ENCODE data around the gene GPR17.

GPR17 gene

DNA sequence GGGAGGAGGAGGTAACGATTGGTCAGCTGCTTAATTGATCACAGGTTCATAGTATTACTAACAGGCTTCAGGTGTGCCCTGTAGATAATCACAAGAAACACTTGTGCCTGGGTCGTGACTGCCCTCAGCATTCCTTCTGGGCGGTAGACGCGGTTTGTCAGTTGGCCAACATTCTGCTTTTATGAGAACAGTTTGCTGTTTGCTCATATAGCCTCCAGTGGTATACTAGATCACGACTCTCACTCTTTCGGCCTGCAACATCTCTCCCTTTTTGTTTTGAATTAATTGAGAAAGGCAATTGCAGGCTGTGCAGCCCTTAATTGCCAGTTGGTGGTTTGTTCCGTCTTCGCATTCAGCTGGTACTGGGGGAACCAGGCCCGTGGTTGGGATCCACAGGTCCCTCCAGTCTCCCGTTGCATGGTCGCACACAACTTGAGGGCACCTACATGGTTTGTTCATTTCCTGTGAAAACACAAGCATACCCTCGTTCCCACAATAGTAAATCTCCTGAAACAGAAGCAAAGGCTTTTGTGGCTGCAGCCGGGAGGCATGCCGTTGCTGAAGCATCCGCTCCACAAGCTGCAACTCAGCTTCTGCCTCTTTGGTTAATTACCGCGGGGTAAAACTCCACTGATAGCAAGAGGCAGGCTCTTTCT lies 30.3 kb upstream of the GPR17 start:
- no peak for DNase-seq

DNA sequence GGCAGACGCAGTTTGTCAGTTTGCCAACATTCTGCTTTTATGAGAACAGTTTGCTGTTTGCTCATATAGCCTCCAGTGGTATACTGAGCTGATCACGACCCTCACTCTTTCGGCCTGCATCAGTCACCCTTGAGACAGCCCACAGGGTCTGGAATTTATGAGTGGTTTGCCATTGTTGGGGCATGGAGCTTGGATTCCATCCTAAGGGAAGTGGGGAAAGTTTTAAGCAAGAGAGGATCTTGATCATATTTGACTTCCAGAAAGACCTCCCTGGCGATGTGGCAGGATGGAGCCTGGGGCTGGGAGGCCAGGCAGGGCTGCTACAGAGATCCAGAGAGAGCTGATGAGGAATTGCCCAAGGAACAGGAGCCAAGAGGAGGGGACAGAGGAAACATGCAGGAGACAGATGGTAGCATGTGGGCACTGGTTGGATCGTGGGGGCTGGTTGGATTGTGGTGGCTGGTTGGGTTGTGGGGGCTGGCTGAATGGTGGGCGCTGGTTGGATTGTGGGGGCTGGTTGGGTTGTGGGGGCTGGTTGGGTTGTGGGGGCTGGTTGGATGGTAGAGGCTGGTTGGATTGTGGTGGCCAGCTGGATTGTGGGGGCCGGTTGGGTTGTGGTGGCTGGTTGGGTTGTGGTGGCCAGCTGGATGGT lies 27.3 kb upstream of the GPR17 start:
- no peak for DNase-seq

DNA sequence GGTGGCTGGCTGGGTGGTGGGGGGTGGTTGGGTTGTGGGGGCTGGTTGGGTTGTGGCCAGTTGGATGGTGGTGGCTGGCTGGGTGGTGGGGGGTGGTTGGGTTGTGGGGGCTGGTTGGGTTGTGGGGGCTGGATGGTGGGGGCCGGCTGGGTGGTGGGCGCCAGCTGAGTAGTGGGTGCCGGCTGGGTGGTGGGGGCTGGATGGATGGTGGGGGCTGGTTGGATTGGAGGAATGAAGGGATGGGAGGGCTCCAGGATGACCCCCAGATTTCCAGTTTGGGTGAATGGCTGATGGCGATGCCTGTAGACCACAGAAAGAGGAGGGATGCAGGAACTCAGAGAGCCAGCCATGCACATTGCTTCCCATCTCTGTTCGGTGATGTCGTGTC lies 26.8 kb upstream of the GPR17 start:
- no peak for DNase-seq

DNA sequence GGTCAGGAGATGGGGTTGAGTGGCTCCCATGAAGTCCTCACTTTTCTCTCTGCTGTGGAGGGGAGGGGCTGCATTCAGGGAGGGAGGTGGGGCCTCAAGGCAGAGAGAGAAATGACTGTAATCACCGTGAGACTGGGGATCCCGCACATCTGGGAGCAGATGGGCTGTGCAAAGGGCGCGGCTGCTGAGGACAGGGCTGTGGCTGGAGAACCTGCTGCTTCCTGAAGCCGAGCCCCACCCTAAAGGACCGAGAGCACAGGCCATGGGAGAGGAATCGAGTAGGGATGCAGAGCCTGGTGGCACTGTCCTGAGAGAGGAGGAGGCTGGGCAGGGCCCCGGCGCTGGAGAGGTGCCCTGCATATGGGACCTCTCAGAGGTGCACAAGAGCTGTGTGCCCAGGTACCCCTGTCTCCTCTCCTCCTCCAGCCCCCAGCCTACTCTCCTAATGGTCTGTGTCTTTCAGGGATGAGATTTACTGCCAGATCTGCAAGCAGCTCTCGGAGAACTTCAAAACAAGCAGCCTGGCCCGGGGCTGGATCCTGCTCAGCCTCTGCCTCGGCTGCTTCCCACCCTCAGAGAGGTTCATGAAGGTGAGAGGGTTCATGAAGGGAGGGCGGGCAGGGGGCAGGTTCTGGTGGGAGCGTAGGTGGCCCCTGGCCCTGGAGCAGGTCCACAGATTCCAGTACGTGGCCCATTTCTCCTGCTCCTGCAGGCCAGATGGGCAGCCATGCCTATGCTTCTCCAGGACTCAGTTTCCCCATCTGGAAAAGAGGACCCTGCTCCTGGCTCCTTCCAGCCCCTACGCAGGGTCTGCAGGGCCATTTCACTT lies 25.9 kb upstream of the GPR17 start:
- no peak for DNase-seq

DNA sequence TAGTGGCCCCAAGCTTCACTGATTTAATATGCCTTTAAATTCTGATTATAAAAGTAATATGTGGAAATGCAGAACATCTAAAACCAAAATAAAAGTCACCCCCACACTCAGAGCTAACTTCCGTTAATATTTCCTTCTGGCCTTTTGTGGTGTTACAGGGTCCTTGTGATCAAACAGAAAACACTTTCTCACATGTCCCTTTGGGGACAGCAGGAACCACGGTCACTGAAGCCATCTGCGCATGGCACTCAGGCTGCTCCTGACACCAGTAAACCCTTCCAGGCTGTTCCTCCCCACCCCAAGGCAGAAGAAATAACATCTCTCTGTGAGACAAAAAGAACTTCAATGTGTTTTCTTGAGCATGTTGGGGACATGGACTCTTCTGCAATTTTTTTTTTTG lies 25.1 kb upstream of the GPR17 start:
- DNase-seq, result no peak

DNA sequence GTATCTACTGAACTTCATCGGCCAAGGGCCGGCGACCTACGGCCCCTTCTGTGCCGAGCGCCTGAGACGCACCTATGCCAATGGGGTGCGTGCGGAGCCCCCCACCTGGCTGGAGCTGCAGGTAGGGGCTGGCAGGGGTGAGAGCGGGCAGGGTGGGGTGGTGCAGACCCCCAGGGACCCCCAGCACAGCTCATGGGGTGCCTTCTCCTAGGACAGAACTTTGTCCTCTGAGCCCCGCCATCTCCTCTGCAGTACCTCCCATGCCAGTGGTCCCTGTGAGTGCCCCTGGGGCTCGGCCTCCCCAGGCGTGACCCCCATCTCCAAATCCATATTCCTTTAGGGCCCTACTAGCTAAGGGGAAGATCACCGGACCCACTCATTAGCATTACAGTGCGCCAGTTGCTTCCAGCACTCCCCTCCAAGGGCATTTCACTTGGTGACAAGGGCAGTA lies 23.9 kb upstream of the GPR17 start:
- no peak for DNase-seq

DNA sequence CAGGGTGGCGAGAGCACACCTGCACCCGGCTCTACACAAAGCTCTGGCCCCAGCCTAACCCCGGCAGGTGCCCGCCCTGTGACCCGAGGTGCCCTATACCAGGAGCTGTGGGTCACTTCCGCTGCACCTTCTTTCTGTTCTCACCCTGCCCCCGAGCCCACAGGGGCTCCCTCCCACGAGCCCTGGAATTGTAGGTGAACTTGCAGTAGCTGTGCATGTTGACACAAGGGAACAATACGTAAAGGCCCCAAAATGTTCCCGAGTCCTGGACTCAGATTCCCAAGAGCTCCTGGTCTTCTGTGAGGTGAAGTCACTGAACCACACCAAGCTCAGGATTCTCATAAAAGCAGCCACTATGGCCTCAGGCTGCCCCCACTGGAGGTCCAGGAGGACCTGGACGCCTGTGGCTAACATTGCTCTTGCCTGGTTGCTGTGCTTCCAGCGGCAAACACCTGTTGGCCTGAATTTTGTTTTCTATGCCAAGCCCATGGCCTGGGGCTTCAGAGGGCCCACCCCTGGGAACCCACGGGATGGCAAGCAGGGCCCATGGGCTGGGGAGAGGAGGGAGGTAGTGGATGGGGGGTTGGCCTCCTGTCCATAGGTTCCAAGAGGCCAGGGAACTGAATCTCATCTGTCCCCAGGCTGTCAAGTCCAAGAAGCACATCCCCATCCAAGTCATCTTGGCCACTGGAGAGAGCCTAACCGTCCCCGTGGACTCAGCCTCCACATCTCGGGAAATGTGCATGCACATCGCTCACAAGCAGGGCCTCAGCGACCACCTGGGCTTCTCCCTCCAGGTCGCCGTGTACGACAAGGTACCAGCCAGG lies 23.2 kb upstream of the GPR17 start:
- DNase-seq, result no peak

DNA sequence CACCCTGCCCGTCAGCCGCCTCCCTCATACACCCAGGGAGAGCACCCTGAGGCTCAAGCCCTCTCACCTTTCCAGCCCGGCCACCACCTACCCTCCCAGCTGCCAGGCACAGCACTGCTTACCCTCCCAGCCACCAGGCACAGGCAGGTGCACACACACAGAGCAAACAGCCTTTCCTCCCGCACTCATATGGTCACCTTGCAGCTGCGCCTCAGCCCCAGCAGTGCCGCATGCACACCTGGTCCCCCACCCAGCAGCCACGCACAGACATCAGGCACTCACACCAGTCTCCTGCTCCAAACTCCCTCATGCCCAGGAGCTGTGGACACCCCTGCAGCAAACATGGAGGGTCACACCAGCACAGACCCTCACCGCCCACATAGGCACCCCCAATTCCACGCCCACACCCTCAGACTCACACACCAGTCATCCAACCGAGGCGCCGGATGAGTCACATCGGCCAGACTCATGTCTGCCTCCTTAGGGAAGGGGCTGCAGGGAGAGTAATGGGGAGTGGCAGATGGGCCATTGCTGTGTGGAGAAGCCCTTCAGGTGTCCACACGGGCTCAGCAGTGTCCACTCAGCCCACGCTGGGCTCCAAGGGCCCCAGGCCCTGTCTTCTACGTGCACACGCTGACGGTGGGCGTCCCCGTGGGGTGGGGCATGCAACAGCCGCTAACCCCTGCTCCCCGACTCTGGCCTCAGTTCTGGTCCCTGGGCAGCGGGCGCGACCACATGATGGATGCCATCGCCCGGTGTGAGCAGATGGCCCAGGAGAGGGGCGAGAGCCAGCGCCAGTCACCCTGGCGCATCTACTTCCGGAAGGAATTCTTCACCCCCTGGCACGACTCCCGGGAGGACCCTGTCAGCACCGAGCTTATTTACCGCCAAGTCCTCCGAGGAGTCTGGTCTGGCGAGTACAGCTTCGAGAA lies 22.3 kb upstream of the GPR17 start:
- DNase-seq, result no peak

DNA sequence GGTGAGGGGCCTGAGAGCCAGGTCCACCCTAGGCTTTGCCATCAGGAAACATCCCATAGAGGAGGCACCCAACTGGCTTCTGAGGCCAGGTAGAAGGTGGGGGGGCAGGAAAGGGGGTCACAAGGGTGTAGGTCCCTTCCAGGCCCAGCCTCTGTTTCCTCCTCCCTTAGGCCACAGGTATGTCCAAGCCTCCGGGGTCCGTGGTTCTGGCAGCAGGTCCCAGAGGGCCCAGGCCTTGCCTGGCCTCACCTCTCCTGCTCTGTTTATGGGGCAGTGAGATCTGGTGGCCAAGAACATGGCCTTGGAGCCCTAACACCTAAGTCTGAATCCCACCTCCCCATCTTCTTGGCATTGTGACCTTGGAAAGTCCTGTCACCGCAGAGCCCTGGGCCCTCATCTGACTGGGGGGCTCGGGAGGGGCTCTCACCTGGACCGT lies 21.6 kb upstream of the GPR17 start:
- no peak for DNase-seq

DNA sequence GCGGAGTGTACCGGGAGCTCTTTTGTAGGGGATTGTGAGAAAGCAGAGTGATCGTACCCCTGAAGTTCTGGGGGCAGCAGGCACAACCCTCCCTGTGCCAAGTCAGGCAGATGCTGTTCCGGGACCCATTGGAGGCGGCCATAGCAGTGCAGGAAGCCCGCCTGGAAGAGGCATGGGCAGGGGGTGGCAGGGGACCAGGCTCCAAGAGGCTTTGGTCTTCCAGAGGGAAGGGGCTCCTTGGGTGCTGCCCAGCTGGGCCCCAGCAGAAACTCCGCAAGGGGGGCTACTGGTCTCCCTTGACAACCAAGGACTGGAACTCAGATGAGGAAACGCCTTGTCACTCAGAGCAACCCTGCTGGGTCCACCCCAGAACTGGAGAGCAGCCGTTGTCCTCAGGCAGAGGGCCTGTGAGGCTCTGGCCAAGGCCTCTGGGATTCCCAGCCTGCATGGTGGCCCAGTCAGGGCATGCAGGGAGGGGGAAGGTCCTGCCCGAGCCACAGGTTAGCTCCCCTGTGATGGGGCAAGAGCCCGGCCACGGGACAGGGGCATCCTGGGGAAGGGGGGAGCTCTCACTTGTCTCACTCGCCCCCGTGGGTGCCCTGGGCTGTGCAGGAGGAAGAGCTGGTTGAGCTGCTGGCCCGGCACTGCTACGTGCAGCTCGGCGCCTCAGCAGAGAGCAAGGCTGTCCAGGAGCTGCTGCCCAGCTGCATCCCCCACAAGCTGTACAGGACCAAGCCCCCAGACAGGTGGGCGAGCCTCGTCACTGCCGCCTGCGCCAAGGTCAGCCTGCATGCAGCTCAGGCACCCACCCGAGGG lies 21.0 kb upstream of the GPR17 start:
- DNase-seq, result no peak

DNA sequence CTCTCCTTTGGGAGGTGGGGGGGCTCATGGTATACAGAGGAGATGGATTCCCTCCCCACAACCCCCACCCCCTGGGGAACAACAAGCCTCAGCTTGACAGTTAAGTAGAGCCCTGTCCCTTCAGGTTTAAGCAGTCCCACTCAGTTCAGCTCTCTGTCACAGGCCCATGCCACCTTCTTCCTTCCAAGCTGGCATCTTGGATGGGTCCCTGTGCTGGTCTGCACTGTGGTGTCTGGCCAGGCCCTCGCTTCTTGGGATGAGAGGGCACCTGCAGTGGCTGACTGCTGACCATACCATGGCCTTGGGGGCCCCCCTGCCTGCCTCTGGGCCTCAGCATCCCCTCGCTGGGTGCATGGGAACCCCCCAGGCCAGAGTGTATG lies 20.4 kb upstream of the GPR17 start:
- no peak for DNase-seq

DNA sequence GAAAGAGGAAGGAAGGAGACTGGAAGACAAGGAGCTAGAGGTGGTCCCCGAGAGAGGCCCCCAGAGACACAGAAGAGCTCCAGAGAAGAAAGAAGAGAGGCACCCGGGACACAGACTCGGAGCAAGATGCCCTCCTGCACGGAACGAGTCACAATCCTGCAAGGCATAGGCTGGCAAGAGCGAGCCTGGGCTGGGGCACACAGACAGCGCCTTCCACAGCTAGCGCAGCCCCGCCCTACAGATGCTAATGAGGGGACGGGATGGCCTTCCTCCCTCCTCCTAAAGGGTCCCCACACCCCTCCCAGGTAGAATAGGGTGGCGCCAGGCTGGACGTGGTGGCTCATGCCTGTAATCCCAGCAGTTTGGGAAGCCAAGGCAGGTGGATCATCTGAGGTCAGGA lies 19.8 kb upstream of the GPR17 start:
- no peak for DNase-seq

DNA sequence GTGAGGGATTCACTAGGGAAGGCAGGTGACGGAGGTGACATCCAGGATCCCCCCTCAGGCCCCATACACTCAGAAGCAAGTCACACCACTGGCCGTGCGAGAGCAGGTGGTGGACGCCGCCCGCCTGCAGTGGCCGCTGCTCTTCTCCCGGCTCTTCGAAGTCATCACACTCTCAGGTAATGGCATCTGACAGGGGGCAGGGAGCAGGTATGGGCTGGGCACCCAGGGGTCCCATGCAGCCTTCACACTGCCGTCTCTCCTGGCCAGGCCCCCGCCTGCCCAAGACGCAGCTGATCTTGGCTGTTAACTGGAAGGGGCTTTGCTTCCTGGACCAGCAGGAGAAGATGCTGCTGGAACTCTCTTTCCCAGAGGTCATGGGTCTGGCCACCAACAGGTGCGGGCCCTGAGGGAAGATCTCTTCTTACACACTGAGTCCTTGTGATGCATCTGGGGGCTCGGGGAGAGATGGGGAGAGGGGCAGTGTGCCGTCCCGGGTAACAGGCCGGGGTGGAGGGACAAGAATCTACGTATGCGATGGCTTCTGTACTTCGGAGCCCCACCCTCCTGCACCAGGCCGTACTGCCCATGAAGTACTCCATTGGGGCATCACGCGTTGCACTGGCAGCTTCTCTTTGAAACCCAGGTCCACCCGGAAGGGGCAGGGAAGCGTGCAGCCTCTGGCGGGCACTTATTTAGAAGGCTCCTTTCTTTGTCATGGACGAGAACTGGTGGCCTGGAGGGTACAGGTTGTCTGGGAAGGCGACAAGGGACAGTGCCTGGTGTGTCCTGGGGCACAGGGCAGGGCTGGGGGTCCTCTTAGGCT lies 18.8 kb upstream of the GPR17 start:
- no peak for DNase-seq

DNA sequence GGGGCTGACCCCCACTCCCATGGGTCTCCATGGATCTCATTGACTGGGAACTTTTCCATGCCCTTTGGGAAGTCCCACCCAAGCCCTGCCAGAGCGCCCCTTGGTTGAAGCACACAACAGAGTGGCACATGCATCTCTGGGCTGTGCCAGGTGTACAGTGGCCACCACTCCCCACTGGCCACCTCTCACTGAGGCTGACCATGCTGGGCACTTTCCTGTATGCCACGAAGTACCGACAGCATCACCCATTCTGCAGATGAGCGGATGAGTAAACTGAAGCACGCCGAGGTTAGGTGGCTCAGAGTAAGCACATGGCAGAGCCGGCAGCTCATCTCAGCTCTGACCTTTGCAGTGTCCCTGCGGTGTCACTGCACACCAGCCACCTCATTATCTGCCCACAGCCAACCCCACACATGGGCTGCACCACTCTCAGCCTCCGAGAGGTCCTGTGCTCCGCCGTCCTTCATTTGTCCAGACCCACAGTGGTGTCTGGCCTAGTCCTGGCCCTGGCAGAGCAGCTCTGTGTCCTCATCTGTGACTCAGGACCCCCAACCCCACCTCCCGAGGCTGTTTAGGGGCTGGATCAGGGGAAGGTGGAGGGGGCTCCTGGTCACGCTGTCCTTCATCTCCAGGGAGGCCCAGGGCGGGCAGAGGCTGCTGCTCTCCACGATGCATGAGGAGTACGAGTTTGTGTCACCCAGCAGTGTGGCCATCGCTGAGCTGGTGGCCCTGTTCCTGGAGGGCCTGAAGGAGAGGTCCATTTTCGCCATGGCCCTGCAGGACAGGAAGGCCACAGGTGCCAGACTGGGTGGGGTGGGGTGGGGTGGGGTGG lies 18.0 kb upstream of the GPR17 start:
- no peak for DNase-seq

DNA sequence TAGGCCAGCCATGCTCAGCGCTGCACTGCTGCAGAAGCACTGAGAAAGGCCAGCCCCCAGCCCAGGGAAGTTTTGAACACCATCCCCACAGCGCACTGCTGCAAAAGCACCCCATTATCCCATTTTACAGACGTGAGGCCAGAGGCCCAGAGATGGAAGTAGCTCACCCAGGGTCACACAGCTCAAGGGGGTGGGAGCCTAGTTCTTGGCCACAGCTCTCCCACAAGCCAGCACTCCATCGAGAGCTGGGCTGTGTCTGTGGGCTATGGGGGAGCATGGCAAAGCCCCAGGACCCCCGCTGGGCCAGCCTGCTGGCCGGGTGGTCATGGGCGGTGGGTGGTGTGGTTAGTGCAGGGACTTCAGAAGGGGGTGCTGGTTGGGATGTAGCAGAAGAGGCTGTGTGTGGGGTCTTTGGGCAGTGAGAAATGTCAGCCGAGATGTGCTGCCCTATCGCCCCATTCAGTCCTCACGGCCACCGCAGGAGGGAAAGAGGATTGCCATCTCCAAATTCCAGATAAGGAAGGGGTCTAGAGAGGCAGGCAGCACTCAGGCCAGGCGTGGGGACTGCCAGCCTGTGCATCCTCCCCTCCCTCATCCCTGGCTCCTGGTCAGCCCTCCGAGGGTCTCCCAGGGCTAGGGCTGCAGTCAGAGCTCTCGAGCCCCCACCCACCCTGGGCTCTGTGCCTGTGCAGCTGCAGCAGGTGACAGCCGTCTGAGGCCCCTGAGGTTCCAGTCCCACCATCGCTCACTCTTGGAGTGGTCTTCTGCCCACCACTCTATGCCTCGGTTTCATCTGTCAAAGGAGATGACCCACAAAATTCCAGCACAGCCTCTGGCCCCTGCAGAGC lies 17.0 kb upstream of the GPR17 start:
- DNase-seq, result no peak

DNA sequence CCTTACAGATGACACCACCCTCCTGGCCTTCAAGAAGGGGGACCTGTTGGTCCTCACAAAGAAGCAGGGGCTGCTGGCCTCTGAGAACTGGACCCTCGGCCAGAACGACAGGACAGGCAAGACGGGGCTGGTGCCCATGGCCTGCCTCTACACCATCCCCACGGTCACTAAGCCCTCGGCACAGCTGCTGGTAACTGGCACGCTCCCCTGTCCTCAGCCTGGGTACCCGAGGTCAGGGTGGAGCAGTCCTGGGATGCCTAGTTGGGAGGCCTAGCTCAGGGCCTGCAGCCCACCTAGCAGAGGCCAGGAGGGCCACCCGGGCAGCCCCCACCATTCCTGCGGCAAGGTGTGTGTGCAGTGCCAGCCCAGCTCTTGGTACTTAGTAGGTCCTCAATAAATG lies 16.3 kb upstream of the GPR17 start:
- no peak for DNase-seq

DNA sequence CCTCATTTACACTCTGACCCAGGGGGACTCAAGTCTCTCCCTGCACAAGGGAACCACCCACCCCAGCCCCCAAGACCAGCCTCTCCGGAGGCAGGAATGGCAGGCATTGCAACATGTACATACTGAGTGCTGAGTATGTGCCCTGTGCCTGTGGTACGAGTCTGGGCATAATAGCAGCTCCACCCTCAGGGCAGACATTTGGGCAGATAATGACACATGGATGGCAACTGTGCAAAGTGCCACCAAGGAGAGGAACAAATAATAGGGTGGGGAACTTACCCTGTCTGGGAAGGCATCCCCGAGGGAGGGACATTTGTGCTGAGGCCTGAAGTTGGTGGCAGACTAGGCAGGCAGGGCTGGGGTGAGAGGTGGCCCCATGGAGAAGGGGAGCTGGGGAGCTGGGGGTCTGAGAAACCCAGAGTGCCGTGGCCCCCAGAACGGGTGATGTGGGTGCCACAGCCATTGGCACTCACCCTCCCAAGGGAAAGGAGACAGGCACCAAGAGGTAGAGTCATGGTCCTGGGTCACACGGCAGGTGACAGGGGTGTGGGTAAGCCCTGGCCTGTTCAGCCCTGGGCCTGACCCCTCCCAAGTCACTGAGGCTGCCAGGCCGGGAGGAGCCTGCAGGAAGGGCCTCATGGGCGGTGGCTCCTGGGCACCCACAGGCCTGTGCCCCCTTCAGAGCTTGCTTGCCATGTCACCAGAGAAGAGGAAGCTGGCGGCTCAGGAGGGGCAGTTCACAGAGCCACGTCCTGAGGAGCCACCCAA lies 15.7 kb upstream of the GPR17 start:
- no peak for DNase-seq
